Progenitor cell of endocrine pancreas (in vitro differentiated cells): ENCODE measurements around the gene BICC1. TPM values are rescaled to one million over a fixed set of nuclear protein-coding genes. Genes with fewer than 3 reads are reported as not detected.

Experiments
- DNase-seq: peaks from one replicate; pipeline ENCODE4 v3.0.0; 2021; ENCODE audit warnings: low spot score; ENCODE audit not compliant: unreplicated experiment
- H3K27ac Mint-ChIP-seq: 2 replicates; pipeline ENCODE4 v1.8.0; 2021; ENCODE audit warnings: mild to moderate bottlenecking, moderate library complexity, mixed read lengths
- H3K27me3 Mint-ChIP-seq: 2 replicates; pipeline ENCODE4 v1.8.0; 2021; ENCODE audit warnings: mixed read lengths
- H3K36me3 Mint-ChIP-seq: 2 replicates; pipeline ENCODE4 v1.8.0; 2022; ENCODE audit warnings: mixed read lengths; ENCODE audit not compliant: insufficient read depth
- H3K4me1 Mint-ChIP-seq: 2 replicates; pipeline ENCODE4 v1.8.0; 2021; ENCODE audit warnings: low read depth, mixed read lengths
- H3K4me3 Mint-ChIP-seq: 2 replicates; pipeline ENCODE4 v1.8.0; 2021; ENCODE audit warnings: low read depth, mild to moderate bottlenecking, moderate library complexity, mixed read lengths
- H3K9me3 Mint-ChIP-seq: 2 replicates; pipeline ENCODE4 v1.8.0; 2021; ENCODE audit warnings: low read depth, mixed read lengths
- CTCF ChIP-seq: fragments of 200-600 bp; sonication (generic); IDR thresholded peaks from one replicate; pipeline ENCODE4 v1.5.0; 2021; ENCODE audit warnings: antibody characterized with exemption, mild to moderate bottlenecking; ENCODE audit not compliant: unreplicated experiment
- total RNA-seq: library from RNA; stranded (reverse); gene quantifications from 2 replicates; pipeline ENCODE4 v1.2.1, GENCODE V29; 2021

Gene BICC1
- total RNA-seq, 1 donor from 2014 or later = 4.9 TPM

- H3K36me3 Mint-ChIP-seq = no peaks in the 10 kb centered on the region
Observed at GRCh38 chr10:58859526-58859925, 346.9 kb downstream of the BICC1 start.

GRCh38 chr10:58867683-58868082 is 355.0 kb downstream of the BICC1 start:
- no peaks in the 10 kb centered on the region for H3K27me3 Mint-ChIP-seq
- no peak overlapping the region for H3K4me3 Mint-ChIP-seq
- H3K9me3 Mint-ChIP-seq = no peaks in the 10 kb centered on the region
- TF ChIP-seq CTCF = no peak
- no peak for DNase-seq
- H3K4me1 Mint-ChIP-seq = peaks cover 1% of the 10 kb centered on the region
- H3K27ac Mint-ChIP-seq = no peak overlapping the region
- H3K36me3 Mint-ChIP-seq = no peaks in the 10 kb centered on the region

More at GRCh38 chr10:58859526-58859925, 346.9 kb downstream of the BICC1 start:
- Mint-ChIP-seq H3K27me3 (no peaks in the 10 kb centered on the region), H3K9me3 (peaks cover 10% of the 10 kb centered on the region), H3K27ac (no peak overlapping the region), H3K4me1 (peaks cover 2% of the 10 kb centered on the region), H3K4me3 (no peak overlapping the region)
- DNase-seq = no peak
- no peak for TF ChIP-seq CTCF

- no peak overlapping the region for H3K4me3 Mint-ChIP-seq
- H3K9me3 Mint-ChIP-seq = no peaks in the 10 kb centered on the region
- no peak for DNase-seq
- peaks cover 6% of the 10 kb centered on the region for H3K4me1 Mint-ChIP-seq
- H3K27ac Mint-ChIP-seq = no peak overlapping the region
- H3K36me3 Mint-ChIP-seq = no peaks in the 10 kb centered on the region
- no peak for TF ChIP-seq CTCF
- no peaks in the 10 kb centered on the region for H3K27me3 Mint-ChIP-seq
Observed at GRCh38 chr10:58868736-58869435, 356.2 kb downstream of the BICC1 start.

- no peak for TF ChIP-seq CTCF
- H3K9me3 Mint-ChIP-seq = no peaks in the 10 kb centered on the region
- no peak overlapping the region for H3K4me3 Mint-ChIP-seq
- no peak overlapping the region for H3K27ac Mint-ChIP-seq
- H3K4me1 Mint-ChIP-seq = peaks cover 10% of the 10 kb centered on the region
- no peak for DNase-seq
- H3K36me3 Mint-ChIP-seq = no peaks in the 10 kb centered on the region
- H3K27me3 Mint-ChIP-seq = no peaks in the 10 kb centered on the region
Observed at GRCh38 chr10:58870070-58870469, 357.4 kb downstream of the BICC1 start.

GRCh38 chr10:58873161-58873560 is 360.5 kb downstream of the BICC1 start:
- no peak for DNase-seq
- Mint-ChIP-seq H3K4me3 (no peak overlapping the region), H3K36me3 (no peaks in the 10 kb centered on the region), H3K9me3 (no peaks in the 10 kb centered on the region), H3K27ac (no peak overlapping the region), H3K4me1 (peaks cover 10% of the 10 kb centered on the region), H3K27me3 (no peaks in the 10 kb centered on the region)
- TF ChIP-seq CTCF = no peak

Other genes with a start within 250 kb of the BICC1 start
- 5.7 and 6.4 TPM in 2 replicates for gene IPMK, start 245.0 kb upstream of the BICC1 start, total RNA-seq
- 31.7 and 39.4 TPM in 2 replicates for gene CISD1, start 243.7 kb upstream of the BICC1 start, total RNA-seq
- 31.8 and 33.3 TPM in 2 replicates for gene UBE2D1, start 177.9 kb upstream of the BICC1 start, total RNA-seq
- gene TFAM, start 127.5 kb upstream of the BICC1 start, total RNA-seq = 53.5 and 60.7 TPM in 2 replicates